GM21367 (cell line): Measurements from ENCODE around the gene GRB14.
A peak's percentile ranks its signal among the peaks of the same experiment; 100 is the strongest.

ENCODE experiments used
- ATAC-seq: cut with Tn5 transposase; IDR thresholded peaks from one replicate; pipeline ENCODE4 v1.9.1; 2021; ENCODE audit not compliant: unreplicated experiment

GRB14 gene

DNA sequence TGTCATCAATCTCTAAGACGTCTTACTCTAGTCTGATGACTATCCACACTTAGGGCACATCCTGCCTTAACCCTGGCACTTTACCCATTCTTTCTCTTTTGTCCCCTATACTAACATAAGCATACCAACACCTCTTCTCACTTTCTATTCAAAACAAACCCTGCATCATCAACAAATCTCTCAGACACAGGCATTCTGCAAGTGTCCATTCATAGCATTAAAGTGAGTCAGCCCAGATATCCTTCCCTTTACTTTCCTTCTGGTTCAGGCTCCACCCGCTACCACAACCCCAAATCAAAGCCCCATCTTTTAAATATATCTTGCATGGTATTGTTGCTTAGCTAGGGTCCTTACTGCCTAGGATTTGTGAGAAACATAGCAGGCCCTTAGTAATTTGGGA is 3.8 kb downstream of the GRB14 start:
- ATAC-seq, result no peak

GRCh38 chr2:164613321-164613982 is 7.8 kb downstream of the GRB14 start:
- no peak for ATAC-seq

GRCh38 chr2:164609790-164610189 is 11.5 kb downstream of the GRB14 start:
- ATAC-seq, result no peak

DNA sequence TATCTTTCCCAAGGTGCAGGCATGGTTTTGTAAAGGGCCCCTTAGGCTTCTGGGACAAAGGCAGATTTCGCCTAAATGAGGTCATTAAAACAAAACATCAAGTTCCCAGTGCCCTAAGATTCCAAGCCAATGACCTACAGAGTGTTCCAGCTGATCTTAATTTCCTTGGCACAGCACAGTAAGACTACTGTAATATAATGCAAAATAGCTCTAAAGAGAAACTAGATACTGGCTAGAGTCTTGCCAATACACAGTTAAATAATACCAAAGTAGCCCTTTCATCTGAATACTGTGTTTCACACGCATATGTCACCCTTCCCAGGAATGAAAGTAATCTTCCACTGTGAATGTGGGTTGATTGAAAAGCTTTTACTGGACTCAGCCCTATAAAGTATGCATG is 14.7 kb downstream of the GRB14 start:
- ATAC-seq, result no peak

GRCh38 chr2:164605295-164605694 is 16.0 kb downstream of the GRB14 start:
- ATAC-seq, result no peak

DNA sequence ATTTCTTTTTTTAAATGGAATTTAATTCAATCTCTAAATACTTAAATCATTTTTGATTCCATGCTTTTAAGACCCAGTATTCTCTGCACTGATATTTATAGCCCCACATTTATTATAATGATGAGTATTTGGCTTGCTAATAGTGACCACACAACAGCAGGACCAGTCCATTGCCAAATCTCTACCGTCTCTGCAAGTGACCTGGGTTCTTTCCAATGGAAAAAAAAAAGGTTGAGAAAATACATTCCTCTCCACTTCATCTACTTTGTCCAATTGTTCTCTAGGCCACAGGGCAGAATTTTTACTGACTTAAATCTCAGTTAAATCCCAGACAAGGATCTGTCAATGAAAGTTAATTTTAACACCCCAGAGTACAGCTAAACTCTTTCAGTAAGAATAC is 20.5 kb downstream of the GRB14 start:
- no peak for ATAC-seq

- peak; percentile 100 for ATAC-seq
Measured at GRCh38 chr2:164599954-164600589, 21.2 kb downstream of the GRB14 start.

- ATAC-seq, result no peak
Measured at GRCh38 chr2:164597983-164598382, 23.3 kb downstream of the GRB14 start.

DNA sequence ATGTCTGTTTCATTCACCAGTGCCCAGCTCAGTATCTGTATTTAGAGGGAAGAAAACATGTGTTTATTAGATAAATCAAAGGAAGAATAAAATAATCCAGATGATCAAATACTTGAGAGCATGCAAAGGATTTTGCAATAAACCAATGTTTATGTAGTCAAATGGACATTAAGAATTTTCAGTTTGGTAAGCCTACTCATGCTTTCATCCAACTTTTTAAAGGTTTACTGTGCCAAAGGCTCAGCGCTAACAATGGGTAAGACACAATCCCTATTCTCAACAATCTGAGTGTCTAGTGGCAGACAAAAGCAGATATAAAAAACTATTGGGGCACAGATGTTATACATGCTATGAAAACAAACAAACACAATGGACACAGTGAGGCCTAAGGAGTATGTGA is 26.3 kb downstream of the GRB14 start:
- ATAC-seq, result no peak

GRCh38 chr2:164593959-164594358 is 27.3 kb downstream of the GRB14 start:
- ATAC-seq, result no peak

GRCh38 chr2:164593541-164593940 is 27.7 kb downstream of the GRB14 start:
- no peak for ATAC-seq

GRCh38 chr2:164589522-164589921 is 31.8 kb downstream of the GRB14 start:
- ATAC-seq, result no peak

DNA sequence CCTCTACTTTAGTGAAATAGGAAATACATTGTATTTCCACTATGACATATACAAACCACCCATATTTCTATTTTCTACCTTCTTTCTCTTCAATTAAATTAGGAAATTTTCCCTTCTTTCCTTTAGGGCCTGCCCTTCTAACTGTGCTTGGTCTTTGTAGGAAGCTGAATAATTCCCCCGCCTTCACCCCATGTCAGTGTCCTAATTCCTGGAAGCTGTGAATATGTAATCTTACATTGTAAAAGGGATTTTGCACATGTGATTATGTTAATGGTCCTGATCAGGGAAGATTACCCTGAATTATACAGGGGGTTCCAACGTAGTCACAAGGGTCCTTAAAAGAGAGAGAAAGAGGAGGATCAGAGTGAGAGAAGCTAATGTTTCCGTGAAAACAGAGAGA is 40.2 kb downstream of the GRB14 start:
- ATAC-seq, result no peak

GRCh38 chr2:164574931-164575330 is 46.4 kb downstream of the GRB14 start:
- no peak for ATAC-seq

- ATAC-seq, result no peak
Measured at GRCh38 chr2:164570475-164570874, 50.8 kb downstream of the GRB14 start.

DNA sequence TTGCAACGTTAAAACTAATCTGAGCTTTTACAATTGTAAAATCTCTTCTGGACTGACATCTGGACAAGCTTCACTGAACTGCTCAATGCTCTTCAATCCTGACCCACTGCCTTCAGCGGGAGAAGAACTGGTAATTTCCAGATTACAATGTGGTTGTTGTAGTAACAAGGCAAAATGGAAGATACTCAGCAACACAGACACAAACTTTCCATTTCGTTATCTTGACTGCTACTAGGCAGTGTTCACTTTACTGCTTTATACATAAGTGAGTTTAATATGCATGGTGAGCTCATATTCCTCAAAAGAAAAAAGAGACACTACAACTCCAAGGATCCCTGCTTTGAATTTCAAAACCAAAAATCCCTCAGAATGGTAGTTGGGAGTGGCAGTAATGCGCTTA is 51.9 kb downstream of the GRB14 start:
- ATAC-seq, result no peak

DNA sequence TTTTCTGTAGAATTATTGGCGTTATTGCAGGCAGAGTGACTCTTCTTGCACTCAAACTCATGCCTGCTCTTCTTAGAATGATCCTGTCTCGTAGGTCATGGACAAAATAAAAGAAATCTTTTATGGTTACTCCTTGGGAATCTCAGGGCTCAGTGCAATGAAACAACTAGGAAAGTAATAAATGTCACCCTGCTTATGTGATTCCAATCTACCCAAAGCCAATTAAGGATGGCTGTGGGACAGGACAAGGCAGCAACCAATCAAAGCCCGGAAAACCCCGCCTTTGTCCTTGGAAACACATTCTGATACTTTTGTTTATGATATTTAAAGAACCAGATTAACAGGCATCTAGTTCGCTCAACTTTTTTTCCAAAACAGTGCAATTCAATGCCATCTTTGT is 53.0 kb downstream of the GRB14 start:
- no peak for ATAC-seq

GRCh38 chr2:164567335-164567989 is 53.8 kb downstream of the GRB14 start:
- no peak for ATAC-seq

GRCh38 chr2:164565359-164565758 is 55.9 kb downstream of the GRB14 start:
- no peak for ATAC-seq

DNA sequence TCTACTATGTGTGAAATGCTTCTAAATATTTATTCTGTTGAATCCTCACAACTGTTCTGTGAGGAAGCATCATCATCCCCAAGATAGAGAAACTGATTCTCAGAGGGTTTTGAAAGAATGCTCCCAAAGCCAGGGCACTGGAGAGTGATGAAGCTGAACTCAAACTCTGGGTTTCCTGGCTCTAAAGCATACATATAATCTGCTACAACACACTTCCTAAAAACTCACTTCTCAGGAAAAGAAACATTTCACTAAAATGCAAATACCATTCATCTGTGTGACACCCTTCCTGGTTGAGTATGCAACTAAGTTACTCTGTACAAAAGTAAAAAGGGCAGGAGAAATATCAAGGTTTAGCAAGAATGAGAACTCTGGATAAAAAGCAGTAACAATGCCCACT is 58.6 kb downstream of the GRB14 start:
- ATAC-seq, result no peak

- ATAC-seq, result no peak
Measured at GRCh38 chr2:164561991-164562390, 59.3 kb downstream of the GRB14 start.

GRCh38 chr2:164561416-164561815 is 59.9 kb downstream of the GRB14 start:
- ATAC-seq, result no peak
